GM23338 (cell line): ENCODE measurements around the gene MYO5C. TPM values are rescaled to one million over a fixed set of nuclear protein-coding genes. Genes with fewer than 3 reads are reported as not detected.
A peak's percentile ranks its signal among the peaks of the same experiment; 100 is the strongest.

Experiments used
- ATAC-seq: fragments of 200-7000 bp; cut with Tn5 transposase; 3 replicates; pipeline ENCODE4 v1.9.1; 2020
- DNase-seq: peaks from one replicate; pipeline ENCODE4 v3.0.0-alpha.2; 2015; ENCODE audit warnings: low spot score
- H2AFZ ChIP-seq: fragments of 200-600 bp; sonication (generic); 2 replicates; pipeline ENCODE4 v1.8.0; 2016; ENCODE audit warnings: antibody characterized with exemption, mild to moderate bottlenecking, moderate library complexity
- H3F3A ChIP-seq: fragments of 200-600 bp; sonication (generic); replicated peaks from 2 replicates; pipeline ENCODE4 v1.8.0; 2017; ENCODE audit warnings: antibody characterized with exemption, mixed run types, low read depth
- H3K27ac ChIP-seq: fragments of 200-600 bp; sonication (generic); 2 replicates; pipeline ENCODE4 v1.6.1; 2016; ENCODE audit warnings: low read depth
- H3K27me3 ChIP-seq: fragments of 200-600 bp; sonication (generic); 2 replicates; pipeline ENCODE4 v1.8.0; 2016; ENCODE audit warnings: mild to moderate bottlenecking, mixed run types, moderate library complexity; ENCODE audit not compliant: insufficient read depth
- H3K36me3 ChIP-seq: fragments of 200-600 bp; sonication (generic); 2 replicates; pipeline ENCODE4 v1.8.0; 2016; ENCODE audit warnings: mild to moderate bottlenecking; ENCODE audit not compliant: insufficient read depth
- H3K4me1 ChIP-seq: fragments of 200-600 bp; sonication (generic); 2 replicates; pipeline ENCODE4 v1.8.0; 2016; ENCODE audit warnings: mild to moderate bottlenecking, moderate library complexity; ENCODE audit not compliant: insufficient read depth
- H3K4me2 ChIP-seq: fragments of 200-600 bp; sonication (generic); 2 replicates; pipeline ENCODE4 v1.7.1; 2017; ENCODE audit warnings: mixed run types
- H3K4me3 ChIP-seq: fragments of 200-600 bp; sonication (generic); 2 replicates; pipeline ENCODE4 v1.6.1; 2016; ENCODE audit warnings: mixed run types
- H3K79me2 ChIP-seq: fragments of 200-600 bp; sonication (generic); replicated peaks from 2 replicates; pipeline ENCODE4 v1.8.0; 2017; ENCODE audit warnings: mild to moderate bottlenecking; ENCODE audit not compliant: insufficient read depth
- H3K9me2 ChIP-seq: fragments of 200-600 bp; sonication (generic); 2 replicates; pipeline ENCODE4 v1.8.0; 2017; ENCODE audit not compliant: insufficient read depth
- H4K20me1 ChIP-seq: fragments of 200-600 bp; sonication (generic); replicated peaks from 2 replicates; pipeline ENCODE4 v1.8.0; 2017; ENCODE audit warnings: mild to moderate bottlenecking; ENCODE audit not compliant: insufficient read depth
- H3K27ac Mint-ChIP-seq: 2 replicates; pipeline ENCODE4 v1.8.0; 2020; ENCODE audit warnings: inconsistent platforms, mild to moderate bottlenecking, moderate library complexity, mixed read lengths
- H3K27me3 Mint-ChIP-seq: 3 replicates; pipeline ENCODE4 v1.8.0; 2022; ENCODE audit warnings: low read depth, mild to moderate bottlenecking, moderate library complexity, mixed read lengths, inconsistent platforms; ENCODE audit not compliant: insufficient read depth, poor library complexity
- H3K36me3 Mint-ChIP-seq: 3 replicates; pipeline ENCODE4 v1.8.0; 2021; ENCODE audit warnings: low read depth, mild to moderate bottlenecking, inconsistent platforms, moderate library complexity, mixed read lengths
- H3K4me1 Mint-ChIP-seq: 3 replicates; pipeline ENCODE4 v1.8.0; 2020; ENCODE audit warnings: mild to moderate bottlenecking, inconsistent platforms, mixed read lengths
- H3K4me3 Mint-ChIP-seq: 3 replicates; pipeline ENCODE4 v1.8.0; 2021; ENCODE audit warnings: moderate library complexity, mild to moderate bottlenecking, inconsistent platforms, mixed read lengths
- H3K9me3 Mint-ChIP-seq: 3 replicates; pipeline ENCODE4 v1.8.0; 2020; ENCODE audit warnings: moderate library complexity, mild to moderate bottlenecking, inconsistent platforms, mixed read lengths
- CREB1 ChIP-seq: fragments of 250-450 bp; sonication (Bioruptor Pico); IDR thresholded peaks from 2 replicates; pipeline ENCODE4 v1.5.0; 2020; ENCODE audit warnings: low read depth, mild to moderate bottlenecking, moderate library complexity
- CTCF ChIP-seq, 2 experiments: fragments of 200-600 bp in 1 of 2; sonication (generic) in 1 of 2; conservative IDR thresholded peaks; 2 replicates each; pipeline versions ENCODE4 v1.5.1 to v1.6.1; 2016 to 2017; ENCODE audit warnings: antibody characterized with exemption in 2 of 2, low read depth in 2 of 2, mild to moderate bottlenecking in 2 of 2, moderate library complexity in 1 of 2
- ETS1 ChIP-seq: IDR thresholded peaks from 2 replicates; pipeline ENCODE4 v1.6.1; 2016; ENCODE audit warnings: antibody characterized with exemption
- EZH2 ChIP-seq: fragments of 200-600 bp; sonication (generic); IDR thresholded peaks from one replicate; pipeline ENCODE4 v1.8.0; 2017; ENCODE audit warnings: antibody characterized with exemption, mild to moderate bottlenecking, low read depth; ENCODE audit not compliant: unreplicated experiment
- EZH2phosphoT487 ChIP-seq: fragments of 200-600 bp; sonication (generic); IDR thresholded peaks from one replicate; pipeline ENCODE4 v1.8.1; 2018; ENCODE audit warnings: antibody characterized with exemption; ENCODE audit not compliant: unreplicated experiment
- JUNB ChIP-seq: IDR thresholded peaks from one replicate; pipeline ENCODE4 v1.6.1; 2016; ENCODE audit warnings: antibody characterized with exemption; ENCODE audit not compliant: unreplicated experiment
- NANOG ChIP-seq: IDR thresholded peaks from 2 replicates; pipeline ENCODE4 v1.6.1; 2016; ENCODE audit warnings: antibody characterized with exemption, borderline replicate concordance
- POLR2AphosphoS5 ChIP-seq: IDR thresholded peaks from 2 replicates; pipeline ENCODE4 v1.6.1; 2016; ENCODE audit warnings: antibody characterized with exemption, low read depth
- STAT1 ChIP-seq: IDR thresholded peaks from one replicate; pipeline ENCODE4 v1.6.1; 2016; ENCODE audit warnings: antibody characterized with exemption; ENCODE audit not compliant: unreplicated experiment
- ZNF114 ChIP-seq: fragments of 250-450 bp; sonication (Bioruptor Pico); IDR thresholded peaks from 2 replicates; pipeline ENCODE4 v1.5.0; 2020; ENCODE audit warnings: mild to moderate bottlenecking, moderate library complexity
- ZNF331 ChIP-seq: fragments of 250-450 bp; sonication (Bioruptor Pico); IDR thresholded peaks from 2 replicates; pipeline ENCODE4 v1.5.0; 2020; ENCODE audit warnings: low read depth, mild to moderate bottlenecking, moderate library complexity
- ZNF462 ChIP-seq: fragments of 250-450 bp; sonication (Bioruptor Pico); IDR thresholded peaks from 2 replicates; pipeline ENCODE4 v1.5.0; 2020; ENCODE audit warnings: mild to moderate bottlenecking, moderate library complexity
- polyA plus RNA-seq: library from polyadenylated mRNA; unstranded; fragments of >200 nt; fragmentation: Nextera tagmentation; extraction: Ambion mirVana; gene quantifications from 2 replicates; pipeline ENCODE4 v1.2.1, GENCODE V29; 2016
- total RNA-seq: library from RNA; depleted of rRNA; stranded (reverse); fragments of >200 nt; shearing (Covaris generic); gene quantifications from 2 replicates; pipeline ENCODE4 v1.2.3, GENCODE V29; 2014

MYO5C gene
- total and polyA plus RNA-seq, 2 experiments from 2014 or later: 7.9 to 28.8 TPM

GRCh38 chr15:52281085-52282035 lies 14.2 kb downstream of the MYO5C start (continued):
- TF ChIP-seq ETS1: no peak
- no peak for TF ChIP-seq NANOG
- TF ChIP-seq POLR2AphosphoS5: no peak
- TF ChIP-seq STAT1: no peak
- TF ChIP-seq EZH2phosphoT487: no peak
- TF ChIP-seq ZNF114: no peak
- TF ChIP-seq CREB1 (CRISPR knock-in tag): no peak
- TF ChIP-seq CTCF (conservative IDR thresholded peaks at IDR 0.05; ENCODE audit: low read depth in 2 of 2): no peak
- no peak for TF ChIP-seq EZH2
- TF ChIP-seq ZNF331: no peak
- TF ChIP-seq JUNB: no peak

GRCh38 chr15:52280326-52281084 lies 15.1 kb downstream of the MYO5C start:
- no peaks in the 10 kb centered on the region for H3K4me1 ChIP-seq
- DNase-seq (no peak), ATAC-seq (no peak)
- H3K4me3 Mint-ChIP-seq: no peak overlapping the region
- H3K27me3 Mint-ChIP-seq: peaks cover 7% of the 10 kb centered on the region
- no peak overlapping the region for H3K4me2 ChIP-seq
- peaks cover 56% of the 10 kb centered on the region for H3K36me3 Mint-ChIP-seq
- H4K20me1 ChIP-seq: no peaks in the 10 kb centered on the region; the same call in 1 of the 2 replicates
- H3K36me3 ChIP-seq: peaks cover 20% of the 10 kb centered on the region; the same call in 1 of the 2 replicates
- H3K79me2 ChIP-seq: no peaks in the 10 kb centered on the region
- H3K4me3 ChIP-seq: no peak overlapping the region
- peaks cover 9% of the 10 kb centered on the region for H3K9me3 Mint-ChIP-seq
- no peaks in the 10 kb centered on the region for H3F3A ChIP-seq
- no peaks in the 10 kb centered on the region for H3K27me3 ChIP-seq
- 0 out of 2 replicates have a peak overlapping the region, but pooled peaks have one; percentile 45 for H3K27ac ChIP-seq
- H2AFZ ChIP-seq: no peak overlapping the region
- H3K9me2 ChIP-seq: no peaks in the 10 kb centered on the region
- H3K27ac Mint-ChIP-seq: no peak overlapping the region
- H3K4me1 Mint-ChIP-seq: peaks cover 4% of the 10 kb centered on the region
- TF ChIP-seq CREB1 (CRISPR knock-in tag): no peak
- no peak for TF ChIP-seq JUNB
- no peak for TF ChIP-seq STAT1
- TF ChIP-seq EZH2: no peak
- no peak for TF ChIP-seq POLR2AphosphoS5
- no peak for TF ChIP-seq ZNF331
- no peak for TF ChIP-seq ZNF462 (CRISPR knock-in tag)
- no peak for TF ChIP-seq ZNF114
